Natural killer cell (primary cell): Measurements from ENCODE around the gene PEX6. TPM values are rescaled to one million over a fixed set of nuclear protein-coding genes. Genes with fewer than 3 reads are reported as not detected.
A peak's percentile ranks its signal among the peaks of the same experiment; 100 is the strongest.

Source experiments
- ATAC-seq, 3 donors: fragments of 150-1000 bp in 2 of 3; fragments of 200-7000 bp in 1 of 3; cut with Tn5 transposase; 1 replicate in 1 of 3; 2 replicates in 2 of 3; pipeline ENCODE4 v1.10.0; 2021; ENCODE audit warnings: mild to moderate bottlenecking in 2 of 3, moderate library complexity in 2 of 3
- DNase-seq, 2 donors: peaks; one replicate each; pipeline versions ENCODE4 v3.0.0 to v3.0.0-alpha.2; 2013 to 2021; ENCODE audit warnings: mixed read lengths in 1 of 2
- H3K27ac ChIP-seq: one replicate; pipeline ENCODE4 v1.5.1; 2013; ENCODE audit warnings: mild to moderate bottlenecking, low read length
- H3K27me3 ChIP-seq: one replicate; pipeline ENCODE4 v1.6.1; 2013; ENCODE audit warnings: low read length; ENCODE audit not compliant: control insufficient read depth, insufficient read depth
- H3K36me3 ChIP-seq: one replicate; pipeline ENCODE4 v1.6.1; 2013; ENCODE audit warnings: low read length; ENCODE audit not compliant: control insufficient read depth, insufficient read depth
- H3K4me1 ChIP-seq: one replicate; pipeline ENCODE4 v1.6.1; 2013; ENCODE audit warnings: low read length; ENCODE audit not compliant: control insufficient read depth, insufficient read depth
- H3K4me3 ChIP-seq: one replicate; pipeline ENCODE4 v1.5.1; 2013; ENCODE audit warnings: low read length
- H3K9me3 ChIP-seq: one replicate; pipeline ENCODE4 v1.6.1; 2013; ENCODE audit warnings: low read length; ENCODE audit not compliant: control insufficient read depth, insufficient read depth
- H3K27ac Mint-ChIP-seq, 2 donors: one replicate each; pipeline ENCODE4 v1.8.0; 2022; ENCODE audit warnings: mild to moderate bottlenecking in 2 of 2, mixed read lengths in 2 of 2, moderate library complexity in 1 of 2
- H3K27me3 Mint-ChIP-seq, 2 donors: one replicate each; pipeline ENCODE4 v1.8.0; 2022; ENCODE audit warnings: low read depth in 2 of 2, mixed read lengths in 2 of 2
- H3K36me3 Mint-ChIP-seq: one replicate; pipeline ENCODE4 v1.8.0; 2022; ENCODE audit warnings: mixed read lengths
- H3K4me1 Mint-ChIP-seq, 2 donors: one replicate each; pipeline ENCODE4 v1.8.0; 2022; ENCODE audit warnings: mixed read lengths in 2 of 2
- H3K4me3 Mint-ChIP-seq: one replicate; pipeline ENCODE4 v1.8.0; 2022; ENCODE audit warnings: mild to moderate bottlenecking, moderate library complexity, mixed read lengths
- H3K9me3 Mint-ChIP-seq, 2 donors: one replicate each; pipeline ENCODE4 v1.8.0; 2022; ENCODE audit warnings: mixed read lengths in 2 of 2
- WGBS: methylation state at CpG from one replicate; pipeline ENCODE4 v1.1.7; 2013; ENCODE audit warnings: missing lambda C conversion rate; ENCODE audit not compliant: insufficient coverage; 5-methylcytosine and 5-hydroxymethylcytosine counted together
- intact Hi-C: fragments of 100-400 bp; cut with micrococcal nuclease; formaldehyde crosslinking; loops from one replicate; pipeline ENCODE4 v1.14.2; 2022
- total RNA-seq, 4 donors: library from RNA; stranded (reverse); fragments of 120-200 nt in 1 of 4; gene quantifications; one replicate each; pipeline versions ENCODE4 v1.2.3 to v1.2.4, GENCODE V29; 2013 to 2022
- TF ChIP-seq, protein P1 (sequence below): fragments of 200-600 bp; IDR thresholded peaks from one replicate; pipeline ENCODE4 v1.8.0; 2022; ENCODE audit warnings: antibody characterized with exemption

PEX6 gene
- total RNA-seq, 3 donors from 2014 or later (not counting 1 experiment from before 2014, with no cell fraction given), result 8.2 to 13.6 (median 9.9) TPM

GRCh38 chr6:43019152-43019551 is 40.2 kb upstream of the PEX6 start:
- intact Hi-C loops, result no loop called here
- ATAC-seq (no peak), DNase-seq (no peak)
- no peak overlapping the region for H3K4me3 ChIP-seq
- H3K36me3 ChIP-seq, result peaks cover 18% of the 10 kb centered on the region
- no peaks in the 10 kb centered on the region for H3K27me3 ChIP-seq
- H3K4me1 ChIP-seq, result peaks cover 48% of the 10 kb centered on the region
- TF ChIP-seq, protein P1, sequence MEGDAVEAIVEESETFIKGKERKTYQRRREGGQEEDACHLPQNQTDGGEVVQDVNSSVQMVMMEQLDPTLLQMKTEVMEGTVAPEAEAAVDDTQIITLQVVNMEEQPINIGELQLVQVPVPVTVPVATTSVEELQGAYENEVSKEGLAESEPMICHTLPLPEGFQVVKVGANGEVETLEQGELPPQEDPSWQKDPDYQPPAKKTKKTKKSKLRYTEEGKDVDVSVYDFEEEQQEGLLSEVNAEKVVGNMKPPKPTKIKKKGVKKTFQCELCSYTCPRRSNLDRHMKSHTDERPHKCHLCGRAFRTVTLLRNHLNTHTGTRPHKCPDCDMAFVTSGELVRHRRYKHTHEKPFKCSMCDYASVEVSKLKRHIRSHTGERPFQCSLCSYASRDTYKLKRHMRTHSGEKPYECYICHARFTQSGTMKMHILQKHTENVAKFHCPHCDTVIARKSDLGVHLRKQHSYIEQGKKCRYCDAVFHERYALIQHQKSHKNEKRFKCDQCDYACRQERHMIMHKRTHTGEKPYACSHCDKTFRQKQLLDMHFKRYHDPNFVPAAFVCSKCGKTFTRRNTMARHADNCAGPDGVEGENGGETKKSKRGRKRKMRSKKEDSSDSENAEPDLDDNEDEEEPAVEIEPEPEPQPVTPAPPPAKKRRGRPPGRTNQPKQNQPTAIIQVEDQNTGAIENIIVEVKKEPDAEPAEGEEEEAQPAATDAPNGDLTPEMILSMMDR, result no peak
- no peaks in the 10 kb centered on the region for H3K27me3 Mint-ChIP-seq
- H3K9me3 ChIP-seq, result no peaks in the 10 kb centered on the region
- no peak overlapping the region for H3K27ac Mint-ChIP-seq
- no peaks in the 10 kb centered on the region for H3K9me3 Mint-ChIP-seq
- peaks cover 31 to 48% of the 10 kb centered on the region in 2 donors for H3K4me1 Mint-ChIP-seq
- 86% methylated on average over 2 of the region's 2 CpGs for WGBS
- peak overlapping the region; percentile 62 for H3K4me3 Mint-ChIP-seq
- H3K36me3 Mint-ChIP-seq, result peaks cover 7% of the 10 kb centered on the region
- H3K27ac ChIP-seq, result no peak overlapping the region

- Histone ChIP-seq H3K9me3 (no peaks in the 10 kb centered on the region), H3K27ac (no peak overlapping the region), H3K27me3 (no peaks in the 10 kb centered on the region), H3K36me3 (peaks cover 20% of the 10 kb centered on the region), H3K4me3 (no peak overlapping the region), H3K4me1 (peaks cover 49% of the 10 kb centered on the region)
- peaks cover 7% of the 10 kb centered on the region for H3K36me3 Mint-ChIP-seq
- 96% methylated on average over 12 of the region's 12 CpGs for WGBS
- intact Hi-C loops, result no loop called here
- ATAC-seq (no peak), DNase-seq (no peak)
- no peak overlapping the region for H3K4me3 Mint-ChIP-seq
- no peak overlapping the region for H3K27ac Mint-ChIP-seq
- no peaks in the 10 kb centered on the region for H3K27me3 Mint-ChIP-seq
- H3K9me3 Mint-ChIP-seq, result no peaks in the 10 kb centered on the region
- TF ChIP-seq, protein P1, result no peak
- H3K4me1 Mint-ChIP-seq, result peaks cover 38 to 61% of the 10 kb centered on the region in 2 donors
Observed at GRCh38 chr6:43016943-43017334, 38.0 kb upstream of the PEX6 start.

- no peaks in the 10 kb centered on the region for H3K27me3 Mint-ChIP-seq
- intact Hi-C loops, result no loop called here
- DNase-seq, result no peak
- Histone ChIP-seq H3K4me3 (no peak overlapping the region), H3K27ac (no peak overlapping the region), H3K9me3 (no peaks in the 10 kb centered on the region), H3K36me3 (peaks cover 25% of the 10 kb centered on the region), H3K4me1 (peaks cover 50% of the 10 kb centered on the region), H3K27me3 (no peaks in the 10 kb centered on the region)
- peak overlapping the region; percentile 65 for H3K4me3 Mint-ChIP-seq
- no peak for ATAC-seq
- 86% methylated on average over 6 of the region's 7 CpGs for WGBS
- TF ChIP-seq, protein P1, result no peak
- H3K9me3 Mint-ChIP-seq, result no peaks in the 10 kb centered on the region
- peaks cover 7% of the 10 kb centered on the region for H3K36me3 Mint-ChIP-seq
- H3K27ac Mint-ChIP-seq, result peak overlapping the region; percentile 38 to 40
- peaks cover 38 to 62% of the 10 kb centered on the region in 2 donors for H3K4me1 Mint-ChIP-seq
Observed at GRCh38 chr6:43016176-43016942, 37.4 kb upstream of the PEX6 start.
